Activated T-helper 1 cell treated with anti-CD3 and anti-CD28 coated beads, Interleukin-12 subunit alpha, Interleukin-12 subunit beta, Interleukin-2, Interleukin-4 antibody, amounts not matched to agents 30 ng/mL and 10 ng/mL and 1 ng/mL, durations not matched to agents 14 hours and 24 hours and 36 hours (primary cell): ENCODE results near the gene GARS1. TPM values are rescaled to one million over a fixed set of nuclear protein-coding genes. Genes with fewer than 3 reads are reported as not detected.
A peak's percentile ranks its signal among the peaks of the same experiment; 100 is the strongest.
"Not testable (repeated sequence)": the region's sequence is repeated elsewhere in the genome, so short reads cannot be mapped to it uniquely, and the experiment has no call there.

Source experiments
- DNase-seq: peaks from one replicate; pipeline ENCODE4 v3.0.0; 2021; ENCODE audit warnings: low spot score
- H3K27ac Mint-ChIP-seq: one replicate; pipeline ENCODE4 v1.8.0; 2021; ENCODE audit warnings: mild to moderate bottlenecking, mixed read lengths
- H3K27me3 Mint-ChIP-seq: one replicate; pipeline ENCODE4 v1.8.0; 2022; ENCODE audit warnings: mild to moderate bottlenecking, moderate library complexity, mixed read lengths; ENCODE audit not compliant: insufficient read depth
- H3K36me3 Mint-ChIP-seq: one replicate; pipeline ENCODE4 v1.8.0; 2021; ENCODE audit warnings: low read depth, mixed read lengths
- H3K4me1 Mint-ChIP-seq: one replicate; pipeline ENCODE4 v1.8.0; 2021; ENCODE audit warnings: low read depth, mixed read lengths
- H3K4me3 Mint-ChIP-seq: one replicate; pipeline ENCODE4 v1.8.0; 2021; ENCODE audit warnings: mild to moderate bottlenecking, moderate library complexity, mixed read lengths
- H3K9me3 Mint-ChIP-seq: one replicate; pipeline ENCODE4 v1.8.0; 2021; ENCODE audit warnings: mixed read lengths
- intact Hi-C: fragments of 100-400 bp; cut with micrococcal nuclease; formaldehyde crosslinking; loops from one replicate; pipeline ENCODE4 v1.15.1; 2024
- total RNA-seq: library from RNA; stranded (reverse); gene quantifications from 2 replicates; pipeline ENCODE4 v1.2.3, GENCODE V29; 2022

The GARS1 gene
- total RNA-seq, 1 donor from 2014 or later = 250 TPM

DNA sequence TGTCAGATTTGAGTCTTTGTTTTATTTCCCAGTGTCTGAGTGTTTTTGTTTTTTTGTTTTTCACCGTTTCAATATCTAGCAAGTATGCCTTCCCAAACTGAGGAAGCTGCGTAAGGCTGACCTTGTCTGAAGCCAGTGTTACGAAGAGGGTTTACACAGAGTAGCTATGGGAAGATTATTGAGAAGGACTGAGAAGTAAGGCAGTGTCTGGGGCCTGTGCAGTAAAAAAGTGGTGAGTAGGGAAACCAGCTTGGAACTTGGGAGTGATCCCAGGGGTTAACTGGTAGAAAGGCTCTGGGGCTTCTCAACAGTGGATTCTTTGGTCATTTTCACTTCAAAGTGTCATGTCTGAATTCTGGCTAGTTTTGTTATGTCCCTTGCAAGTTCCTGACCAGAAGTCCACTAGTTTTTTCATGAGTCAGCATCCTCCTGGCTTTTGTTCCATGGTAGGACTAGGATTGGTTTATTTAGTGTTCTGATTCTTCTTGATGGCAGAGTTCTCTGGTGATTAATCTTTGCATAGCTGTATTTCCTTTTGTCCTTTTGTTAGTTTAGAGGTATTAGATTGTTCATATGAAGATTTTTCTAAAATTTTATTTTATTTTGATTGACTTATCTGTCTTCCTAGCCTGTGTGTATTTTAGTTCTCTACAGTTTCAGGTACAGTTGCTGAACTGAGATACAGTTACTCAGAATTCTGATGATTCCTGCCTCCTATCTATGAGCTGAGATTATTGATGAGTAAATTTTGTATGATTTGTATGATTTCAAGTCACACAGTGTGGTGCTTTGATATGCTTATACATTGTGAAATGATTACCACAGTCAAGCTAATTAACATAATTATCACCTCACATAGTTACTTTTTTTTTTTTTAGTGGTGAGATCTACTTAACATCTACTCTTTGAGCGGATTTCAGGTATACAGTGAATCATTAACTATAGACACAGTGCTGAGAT, 19.0 kb downstream of the GARS1 start:
- DNase-seq = no peak
- Mint-ChIP-seq H3K36me3 (peaks cover 67% of the 10 kb centered on the region), H3K27me3 (no peaks in the 10 kb centered on the region), H3K27ac (peak overlapping the region; percentile 55), H3K4me1 (peaks cover 35% of the 10 kb centered on the region), H3K9me3 (no peaks in the 10 kb centered on the region), H3K4me3 (no peak overlapping the region)
- intact Hi-C loops = loop anchor here (2.0 kb wide), 1 partner anchor 13 kb away; no protein-coding TSS in a partner anchor

DNA sequence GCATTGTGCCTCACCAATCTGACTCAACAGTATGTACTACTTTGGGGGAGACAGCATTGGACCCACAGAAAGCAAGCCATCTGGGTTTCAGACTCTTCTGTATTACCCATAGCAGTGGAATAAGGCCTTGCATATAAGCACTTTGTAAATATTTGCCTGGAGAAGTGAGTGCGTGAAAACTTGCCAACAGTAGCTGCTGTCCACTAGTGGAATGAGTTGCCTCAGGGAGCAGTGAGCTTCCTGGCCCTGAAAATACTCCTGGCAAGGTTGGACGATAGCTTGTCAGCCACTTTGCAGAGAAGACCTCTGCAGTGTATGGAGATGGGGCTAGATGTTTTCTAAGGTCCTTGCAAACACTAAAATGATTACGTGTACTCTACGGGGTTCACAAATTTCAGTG, 21.6 kb downstream of the GARS1 start:
- H3K27ac Mint-ChIP-seq = no peak overlapping the region
- H3K36me3 Mint-ChIP-seq = peaks cover 63% of the 10 kb centered on the region
- intact Hi-C loops = no loop called here
- no peaks in the 10 kb centered on the region for H3K27me3 Mint-ChIP-seq
- H3K9me3 Mint-ChIP-seq = no peaks in the 10 kb centered on the region
- no peak for DNase-seq
- peaks cover 31% of the 10 kb centered on the region for H3K4me1 Mint-ChIP-seq
- H3K4me3 Mint-ChIP-seq = no peak overlapping the region

DNA sequence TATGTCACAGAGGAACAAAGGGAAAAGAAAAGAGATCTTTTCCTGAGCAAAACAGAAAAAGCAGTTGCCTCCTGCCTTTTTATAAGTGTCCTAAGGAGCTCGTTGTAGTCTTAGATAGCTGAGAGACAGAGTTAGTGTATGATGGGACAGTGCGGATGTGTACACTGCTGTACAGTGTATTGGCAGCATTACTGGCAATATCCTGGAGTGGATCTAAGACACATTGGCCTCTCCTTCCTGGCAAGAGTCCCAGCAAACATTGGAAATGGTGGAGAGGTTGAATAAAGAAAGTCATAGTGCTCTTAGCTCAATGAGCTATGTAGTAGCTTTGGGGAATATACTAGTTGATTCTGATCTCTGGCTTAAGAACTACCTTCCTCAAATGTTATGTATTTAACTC, 22.7 kb downstream of the GARS1 start:
- DNase-seq = no peak
- Mint-ChIP-seq H3K36me3 (peaks cover 66% of the 10 kb centered on the region), H3K4me3 (no peak overlapping the region), H3K27ac (no peak overlapping the region), H3K9me3 (no peaks in the 10 kb centered on the region), H3K27me3 (no peaks in the 10 kb centered on the region), H3K4me1 (peaks cover 33% of the 10 kb centered on the region)
- intact Hi-C loops = no loop called here

DNA sequence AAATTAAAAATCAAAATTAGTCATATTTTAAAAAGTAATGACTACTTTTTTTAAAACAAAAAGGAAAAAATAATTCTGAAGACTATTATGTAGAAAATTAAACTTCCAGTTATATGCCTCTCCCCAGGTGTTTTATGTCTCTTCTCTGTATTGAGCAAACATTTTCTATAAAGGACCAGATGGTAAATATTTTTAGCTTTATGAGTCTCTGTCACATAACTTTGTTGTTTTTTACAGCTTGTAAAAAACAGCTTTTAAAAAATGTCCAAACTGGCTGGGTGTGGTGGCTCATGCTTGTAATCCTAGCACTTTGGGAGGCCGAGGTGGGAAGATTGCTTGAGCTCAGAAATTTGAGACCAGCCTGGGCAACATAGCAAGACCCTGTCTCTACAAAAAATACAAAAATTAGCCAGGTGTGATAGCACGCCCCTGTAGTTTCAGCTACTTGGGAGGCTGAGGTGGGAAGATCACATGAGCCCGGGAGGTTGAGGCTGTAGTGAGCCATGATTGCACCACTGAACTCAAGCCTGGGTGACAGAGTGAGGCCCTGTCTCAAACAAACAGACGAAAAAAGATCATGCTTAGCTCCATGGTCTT, 23.5 kb downstream of the GARS1 start:
- Mint-ChIP-seq H3K27me3 (no peaks in the 10 kb centered on the region), H3K4me1 (peaks cover 25% of the 10 kb centered on the region), H3K36me3 (peaks cover 61% of the 10 kb centered on the region), H3K4me3 (no peak overlapping the region), H3K9me3 (no peaks in the 10 kb centered on the region), H3K27ac (no peak overlapping the region)
- no peak for DNase-seq
- intact Hi-C loops = no loop called here

DNA sequence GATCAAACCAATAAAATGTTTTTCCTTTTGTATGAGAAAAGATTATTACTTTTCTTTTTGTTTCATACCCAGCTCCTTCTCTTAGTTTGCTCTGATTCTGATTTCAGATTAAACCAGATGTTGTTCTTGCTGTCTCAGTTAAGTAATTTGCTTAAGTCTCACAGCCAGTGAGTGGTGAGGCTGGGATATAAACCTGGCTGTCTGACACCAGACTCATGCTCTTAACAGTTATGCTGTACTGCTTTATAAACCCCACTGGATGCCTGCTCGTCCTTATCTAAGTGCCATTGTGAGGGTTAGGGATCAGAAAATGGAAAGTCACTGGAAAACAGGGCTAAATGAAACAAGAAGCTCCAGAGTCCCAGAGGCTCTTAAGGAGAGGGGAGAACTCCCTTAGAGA, 24.3 kb downstream of the GARS1 start:
- intact Hi-C loops = no loop called here
- no peak overlapping the region for H3K4me3 Mint-ChIP-seq
- H3K27me3 Mint-ChIP-seq = no peaks in the 10 kb centered on the region
- H3K9me3 Mint-ChIP-seq = no peaks in the 10 kb centered on the region
- H3K36me3 Mint-ChIP-seq = peaks cover 61% of the 10 kb centered on the region
- peaks cover 17% of the 10 kb centered on the region for H3K4me1 Mint-ChIP-seq
- no peak for DNase-seq
- H3K27ac Mint-ChIP-seq = no peak overlapping the region

DNA sequence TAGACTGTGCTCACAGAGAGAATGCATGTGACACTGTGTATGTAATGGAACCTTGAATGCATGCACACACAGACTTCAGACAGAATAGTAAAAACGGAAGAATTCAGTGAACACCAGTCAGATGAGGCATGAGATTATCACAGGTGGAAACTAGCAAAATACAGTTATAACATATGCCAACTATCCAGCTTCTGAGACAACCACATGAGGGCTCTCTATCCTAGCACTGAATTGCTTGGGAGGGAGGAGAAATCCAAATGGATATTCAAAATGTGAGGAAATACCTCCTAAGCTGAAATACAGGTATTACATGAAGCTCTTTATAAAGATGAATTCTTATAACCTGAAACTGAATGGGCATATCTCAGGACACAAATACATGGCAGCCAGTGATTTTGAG, 30.6 kb downstream of the GARS1 start:
- no peaks in the 10 kb centered on the region for H3K27me3 Mint-ChIP-seq
- H3K4me1 Mint-ChIP-seq = peaks cover 26% of the 10 kb centered on the region
- no peaks in the 10 kb centered on the region for H3K9me3 Mint-ChIP-seq
- no peak for DNase-seq
- intact Hi-C loops = no loop called here
- H3K4me3 Mint-ChIP-seq = no peak overlapping the region
- H3K36me3 Mint-ChIP-seq = peaks cover 61% of the 10 kb centered on the region
- H3K27ac Mint-ChIP-seq = peak overlapping the region; percentile 55

DNA sequence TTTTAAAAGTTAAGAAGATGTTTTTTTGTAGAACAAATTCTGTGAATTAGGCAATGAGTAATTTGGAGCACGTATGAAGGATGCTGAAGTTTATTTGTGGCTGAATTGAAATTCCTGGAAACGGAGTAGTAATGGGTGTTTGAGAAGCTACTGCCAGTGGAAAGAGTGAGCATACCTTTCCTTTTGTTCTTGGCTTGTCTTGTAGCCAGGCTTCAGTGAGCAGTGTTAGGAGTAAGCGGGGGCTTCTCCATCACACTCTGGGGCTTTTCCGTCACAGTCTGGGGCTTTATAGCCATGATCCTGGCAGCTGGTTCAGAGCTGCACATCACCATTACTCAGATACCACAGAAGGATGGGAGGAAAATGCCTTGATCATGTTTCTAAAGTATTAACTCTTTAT, 32.3 kb downstream of the GARS1 start:
- Mint-ChIP-seq H3K4me3 (no peak overlapping the region), H3K36me3 (peaks cover 59% of the 10 kb centered on the region), H3K27me3 (no peaks in the 10 kb centered on the region), H3K4me1 (peaks cover 19% of the 10 kb centered on the region), H3K27ac (peak overlapping the region; percentile 88), H3K9me3 (no peaks in the 10 kb centered on the region)
- DNase-seq = no peak
- intact Hi-C loops = loop anchor here (1.0 to 2.0 kb wide), 3 partner anchors 14 to 113 kb away; partner anchors contain the start of gene GARS1

DNA sequence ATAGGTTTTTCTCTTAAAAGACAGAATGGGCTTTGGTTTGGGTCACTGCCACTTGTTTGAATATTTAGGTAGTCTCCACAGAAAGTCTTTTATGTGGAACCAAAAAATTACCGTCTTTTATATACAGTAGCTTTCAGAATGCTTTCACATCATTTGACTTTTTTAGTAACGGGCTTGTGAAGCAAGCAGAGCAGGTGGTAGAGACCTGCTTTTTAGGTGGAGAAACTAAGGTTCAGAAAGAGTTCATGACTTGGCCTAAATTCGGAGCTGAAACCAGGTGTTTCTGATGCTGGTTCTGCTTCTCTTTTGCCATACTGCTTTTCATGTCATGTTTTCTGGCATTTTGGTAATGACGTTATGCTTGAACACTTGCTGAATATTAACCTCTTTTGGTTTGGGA, 36.3 kb downstream of the GARS1 start:
- no peak overlapping the region for H3K4me3 Mint-ChIP-seq
- H3K27ac Mint-ChIP-seq = no peak overlapping the region
- peaks cover 69% of the 10 kb centered on the region for H3K36me3 Mint-ChIP-seq
- H3K9me3 Mint-ChIP-seq = no peaks in the 10 kb centered on the region
- no peak for DNase-seq
- H3K4me1 Mint-ChIP-seq = peaks cover 23% of the 10 kb centered on the region
- intact Hi-C loops = no loop called here
- no peaks in the 10 kb centered on the region for H3K27me3 Mint-ChIP-seq

DNA sequence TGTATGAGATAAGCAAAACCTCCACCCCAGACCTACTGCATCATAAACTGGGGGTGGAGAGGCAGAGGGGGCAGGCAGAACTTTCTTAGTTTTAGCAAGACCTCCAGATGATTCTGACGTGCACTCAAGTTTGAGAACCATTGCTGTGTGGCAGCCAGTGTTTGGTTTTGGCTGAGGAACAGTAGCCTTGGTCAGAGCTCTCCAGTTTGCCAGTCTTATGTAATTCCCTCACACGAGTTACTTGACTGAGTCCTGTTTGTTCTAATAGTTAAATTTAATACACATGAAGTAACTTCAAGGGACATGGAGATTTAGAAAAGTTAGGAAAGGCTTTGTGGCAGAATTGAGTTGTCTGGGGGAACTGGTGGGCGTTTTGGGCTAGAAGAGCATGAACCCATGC, 38.5 kb downstream of the GARS1 start:
- H3K4me1 Mint-ChIP-seq = peaks cover 13% of the 10 kb centered on the region
- no peaks in the 10 kb centered on the region for H3K9me3 Mint-ChIP-seq
- DNase-seq = no peak
- intact Hi-C loops = no loop called here
- no peak overlapping the region for H3K4me3 Mint-ChIP-seq
- H3K27ac Mint-ChIP-seq = no peak overlapping the region
- peaks cover 61% of the 10 kb centered on the region for H3K36me3 Mint-ChIP-seq
- no peaks in the 10 kb centered on the region for H3K27me3 Mint-ChIP-seq

DNA sequence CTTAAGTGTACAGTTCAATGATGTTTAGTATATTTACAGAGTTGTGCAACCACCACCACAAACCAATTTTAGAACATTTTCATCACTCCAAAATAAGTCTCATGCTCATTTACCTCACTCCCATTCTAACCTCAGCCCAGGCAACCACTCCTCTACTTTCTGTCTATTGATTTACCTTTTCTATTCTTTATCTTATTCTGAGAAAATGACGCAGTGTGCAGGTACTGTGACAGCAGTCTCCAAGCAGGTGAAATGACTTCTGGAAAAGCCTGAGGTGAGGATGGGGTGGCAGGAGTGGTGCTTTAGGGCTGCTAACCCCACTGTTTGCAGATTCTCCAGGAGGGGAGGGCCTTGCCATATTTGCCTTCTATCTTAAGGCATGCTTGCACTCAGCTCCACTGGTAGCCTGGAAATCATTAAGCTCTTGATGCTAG, 39.5 kb downstream of the GARS1 start:
- Mint-ChIP-seq H3K4me3 (no peak overlapping the region), H3K9me3 (no peaks in the 10 kb centered on the region), H3K36me3 (peaks cover 52% of the 10 kb centered on the region), H3K4me1 (peaks cover 13% of the 10 kb centered on the region), H3K27ac (peak overlapping the region; percentile 0), H3K27me3 (no peaks in the 10 kb centered on the region)
- DNase-seq = no peak
- intact Hi-C loops = no loop called here

DNA sequence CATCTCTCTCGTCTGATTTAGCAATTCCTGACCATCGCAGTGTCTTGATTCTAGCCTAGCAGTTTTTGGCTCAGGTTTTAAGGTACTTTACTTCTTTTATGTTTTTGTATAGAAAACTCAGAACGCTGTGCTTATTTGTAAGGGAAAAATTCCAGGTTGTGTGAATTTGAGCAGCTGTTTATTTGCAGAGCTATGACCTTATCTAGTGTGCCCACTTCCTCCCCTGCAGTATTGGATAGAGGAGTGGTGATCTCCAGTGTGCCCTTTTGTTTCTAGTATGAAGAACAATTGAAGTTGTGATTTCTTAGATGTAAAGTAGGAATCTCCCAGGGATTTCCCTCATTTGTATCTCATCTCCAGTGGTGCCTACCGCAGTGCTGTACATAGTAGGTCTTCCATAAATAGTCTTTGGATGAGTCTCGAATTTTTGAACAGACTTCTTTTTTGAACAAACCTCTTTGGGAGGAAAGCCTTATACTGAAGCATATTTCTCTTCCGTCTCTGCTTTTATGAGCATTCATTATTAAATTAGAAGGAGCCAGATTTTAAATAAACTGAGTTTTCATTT, 40.0 kb downstream of the GARS1 start:
- H3K4me3 Mint-ChIP-seq = no peak overlapping the region
- peak overlapping the region; percentile 8 for H3K27ac Mint-ChIP-seq
- peaks cover 50% of the 10 kb centered on the region for H3K36me3 Mint-ChIP-seq
- no peaks in the 10 kb centered on the region for H3K9me3 Mint-ChIP-seq
- intact Hi-C loops = no loop called here
- no peak for DNase-seq
- H3K27me3 Mint-ChIP-seq = no peaks in the 10 kb centered on the region
- H3K4me1 Mint-ChIP-seq = peaks cover 13% of the 10 kb centered on the region

DNA sequence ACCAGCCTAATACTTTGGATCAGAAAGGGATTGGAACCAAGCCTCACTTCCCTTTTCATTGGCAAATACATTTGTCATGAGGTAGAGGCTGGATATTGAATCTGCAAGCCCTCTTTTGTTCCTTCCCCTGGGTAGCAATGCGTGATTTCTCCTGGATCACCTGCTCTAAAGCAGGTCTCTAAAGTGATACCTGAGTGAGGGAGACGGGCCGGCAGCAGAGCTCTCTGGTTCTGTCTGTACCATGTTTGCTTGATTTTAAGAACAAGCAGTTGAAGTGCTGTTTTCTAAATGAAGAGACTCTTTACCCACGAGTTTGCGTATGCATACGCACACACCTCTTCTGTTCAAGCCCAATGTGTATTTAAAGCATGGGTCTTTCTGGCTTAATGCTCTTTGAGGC, 41.1 kb downstream of the GARS1 start:
- H3K4me1 Mint-ChIP-seq = peaks cover 13% of the 10 kb centered on the region
- H3K4me3 Mint-ChIP-seq = no peak overlapping the region
- H3K27ac Mint-ChIP-seq = no peak overlapping the region
- no peak for DNase-seq
- intact Hi-C loops = no loop called here
- H3K9me3 Mint-ChIP-seq = no peaks in the 10 kb centered on the region
- H3K27me3 Mint-ChIP-seq = no peaks in the 10 kb centered on the region
- peaks cover 45% of the 10 kb centered on the region for H3K36me3 Mint-ChIP-seq

DNA sequence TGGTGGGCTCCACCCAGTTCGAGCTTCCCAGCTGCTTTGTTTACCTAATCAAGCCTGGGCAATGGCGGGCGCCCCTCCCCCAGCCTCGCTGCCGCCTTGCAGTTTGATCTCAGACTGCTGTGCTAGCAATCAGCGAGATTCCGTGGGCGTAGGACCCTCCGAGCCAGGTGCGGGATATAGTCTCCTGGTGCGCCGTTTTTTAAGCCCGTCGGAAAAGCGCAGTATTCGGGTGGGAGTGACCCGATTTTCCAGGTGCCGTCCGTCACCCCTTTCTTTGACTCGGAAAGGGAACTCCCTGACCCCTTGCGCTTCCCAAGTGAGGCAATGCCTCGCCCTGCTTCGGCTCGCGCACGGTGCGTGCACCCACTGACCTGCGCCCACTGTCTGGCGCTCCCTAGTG, 47.6 kb downstream of the GARS1 start:
- H3K4me3 Mint-ChIP-seq, H3K36me3 Mint-ChIP-seq, intact Hi-C loops: not testable (repeated sequence)

More for the DNA sequence above, 47.6 kb downstream of the GARS1 start:
- H3K9me3 Mint-ChIP-seq, H3K27me3 Mint-ChIP-seq, H3K4me1 Mint-ChIP-seq, DNase-seq, H3K27ac Mint-ChIP-seq: not testable (repeated sequence)
